Measurements from ENCODE around the gene SCN10A. TPM values are rescaled to one million over a fixed set of nuclear protein-coding genes. Genes with fewer than 3 reads are reported as not detected.

SCN10A gene
- total and polyA plus RNA-seq, 9 of the 15 experiments (the other 6 are each of a cell fraction or from before 2014, with no cell fraction given): not detected

- TF ChIP-seq AFF4 (CRISPR knock-in tag; IDR thresholded peaks at IDR 0.05) (no peak), ZNF436 (CRISPR knock-in tag; IDR thresholded peaks at IDR 0.05) (no peak), HNRNPH1 (optimal IDR thresholded peaks at IDR 0.05; ENCODE audit: low read depth, low read length) (no peak), CBFA2T3 (IDR thresholded peaks at IDR 0.05) (peak; percentile 96), NR2C1 (IDR thresholded peaks at IDR 0.05) (no peak), NR2C1 (tag; IDR thresholded peaks at IDR 0.05) (no peak), TAF15 (IDR thresholded peaks at IDR 0.05; ENCODE audit: low read depth, low read length) (no peak), ETV5 (CRISPR knock-in tag; IDR thresholded peaks at IDR 0.05; ENCODE audit: low read depth) (no peak), PKNOX1 (IDR thresholded peaks at IDR 0.05) (peak; percentile 95), PURB (CRISPR knock-in tag; IDR thresholded peaks at IDR 0.05; ENCODE audit: low read depth) (no peak), POU5F1 (IDR thresholded peaks at IDR 0.05; ENCODE audit: borderline replicate concordance, low read depth, low read length, partially characterized antibody) (no peak), KLF10 (CRISPR knock-in tag; IDR thresholded peaks at IDR 0.05) (no peak)
- TF ChIP-seq, protein P1, sequence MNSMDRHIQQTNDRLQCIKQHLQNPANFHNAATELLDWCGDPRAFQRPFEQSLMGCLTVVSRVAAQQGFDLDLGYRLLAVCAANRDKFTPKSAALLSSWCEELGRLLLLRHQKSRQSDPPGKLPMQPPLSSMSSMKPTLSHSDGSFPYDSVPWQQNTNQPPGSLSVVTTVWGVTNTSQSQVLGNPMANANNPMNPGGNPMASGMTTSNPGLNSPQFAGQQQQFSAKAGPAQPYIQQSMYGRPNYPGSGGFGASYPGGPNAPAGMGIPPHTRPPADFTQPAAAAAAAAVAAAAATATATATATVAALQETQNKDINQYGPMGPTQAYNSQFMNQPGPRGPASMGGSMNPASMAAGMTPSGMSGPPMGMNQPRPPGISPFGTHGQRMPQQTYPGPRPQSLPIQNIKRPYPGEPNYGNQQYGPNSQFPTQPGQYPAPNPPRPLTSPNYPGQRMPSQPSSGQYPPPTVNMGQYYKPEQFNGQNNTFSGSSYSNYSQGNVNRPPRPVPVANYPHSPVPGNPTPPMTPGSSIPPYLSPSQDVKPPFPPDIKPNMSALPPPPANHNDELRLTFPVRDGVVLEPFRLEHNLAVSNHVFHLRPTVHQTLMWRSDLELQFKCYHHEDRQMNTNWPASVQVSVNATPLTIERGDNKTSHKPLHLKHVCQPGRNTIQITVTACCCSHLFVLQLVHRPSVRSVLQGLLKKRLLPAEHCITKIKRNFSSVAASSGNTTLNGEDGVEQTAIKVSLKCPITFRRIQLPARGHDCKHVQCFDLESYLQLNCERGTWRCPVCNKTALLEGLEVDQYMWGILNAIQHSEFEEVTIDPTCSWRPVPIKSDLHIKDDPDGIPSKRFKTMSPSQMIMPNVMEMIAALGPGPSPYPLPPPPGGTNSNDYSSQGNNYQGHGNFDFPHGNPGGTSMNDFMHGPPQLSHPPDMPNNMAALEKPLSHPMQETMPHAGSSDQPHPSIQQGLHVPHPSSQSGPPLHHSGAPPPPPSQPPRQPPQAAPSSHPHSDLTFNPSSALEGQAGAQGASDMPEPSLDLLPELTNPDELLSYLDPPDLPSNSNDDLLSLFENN (IDR thresholded peaks at IDR 0.05; ENCODE audit: low read depth in 2 of 2, low read length in 2 of 2): peak in 1 of 2 experiments; percentile 16; a peak in 1 of 4 replicates
- TF ChIP-seq, protein P2, sequence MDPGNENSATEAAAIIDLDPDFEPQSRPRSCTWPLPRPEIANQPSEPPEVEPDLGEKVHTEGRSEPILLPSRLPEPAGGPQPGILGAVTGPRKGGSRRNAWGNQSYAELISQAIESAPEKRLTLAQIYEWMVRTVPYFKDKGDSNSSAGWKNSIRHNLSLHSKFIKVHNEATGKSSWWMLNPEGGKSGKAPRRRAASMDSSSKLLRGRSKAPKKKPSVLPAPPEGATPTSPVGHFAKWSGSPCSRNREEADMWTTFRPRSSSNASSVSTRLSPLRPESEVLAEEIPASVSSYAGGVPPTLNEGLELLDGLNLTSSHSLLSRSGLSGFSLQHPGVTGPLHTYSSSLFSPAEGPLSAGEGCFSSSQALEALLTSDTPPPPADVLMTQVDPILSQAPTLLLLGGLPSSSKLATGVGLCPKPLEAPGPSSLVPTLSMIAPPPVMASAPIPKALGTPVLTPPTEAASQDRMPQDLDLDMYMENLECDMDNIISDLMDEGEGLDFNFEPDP (CRISPR knock-in tag; IDR thresholded peaks at IDR 0.05): no peak
- TF ChIP-seq, protein P3, sequence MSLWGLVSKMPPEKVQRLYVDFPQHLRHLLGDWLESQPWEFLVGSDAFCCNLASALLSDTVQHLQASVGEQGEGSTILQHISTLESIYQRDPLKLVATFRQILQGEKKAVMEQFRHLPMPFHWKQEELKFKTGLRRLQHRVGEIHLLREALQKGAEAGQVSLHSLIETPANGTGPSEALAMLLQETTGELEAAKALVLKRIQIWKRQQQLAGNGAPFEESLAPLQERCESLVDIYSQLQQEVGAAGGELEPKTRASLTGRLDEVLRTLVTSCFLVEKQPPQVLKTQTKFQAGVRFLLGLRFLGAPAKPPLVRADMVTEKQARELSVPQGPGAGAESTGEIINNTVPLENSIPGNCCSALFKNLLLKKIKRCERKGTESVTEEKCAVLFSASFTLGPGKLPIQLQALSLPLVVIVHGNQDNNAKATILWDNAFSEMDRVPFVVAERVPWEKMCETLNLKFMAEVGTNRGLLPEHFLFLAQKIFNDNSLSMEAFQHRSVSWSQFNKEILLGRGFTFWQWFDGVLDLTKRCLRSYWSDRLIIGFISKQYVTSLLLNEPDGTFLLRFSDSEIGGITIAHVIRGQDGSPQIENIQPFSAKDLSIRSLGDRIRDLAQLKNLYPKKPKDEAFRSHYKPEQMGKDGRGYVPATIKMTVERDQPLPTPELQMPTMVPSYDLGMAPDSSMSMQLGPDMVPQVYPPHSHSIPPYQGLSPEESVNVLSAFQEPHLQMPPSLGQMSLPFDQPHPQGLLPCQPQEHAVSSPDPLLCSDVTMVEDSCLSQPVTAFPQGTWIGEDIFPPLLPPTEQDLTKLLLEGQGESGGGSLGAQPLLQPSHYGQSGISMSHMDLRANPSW (CRISPR knock-in tag; IDR thresholded peaks at IDR 0.05): no peak
These were observed 90.1 kb downstream of the SCN10A start (continued) for GRCh38 chr3:38725726-38726419.
